HG03103 (cell line): ENCODE measurements around the gene RRP1.
"Not testable (repeated sequence)": the region's sequence is repeated elsewhere in the genome, so short reads cannot be mapped to it uniquely, and the experiment has no call there.

Source experiments
- ATAC-seq: cut with Tn5 transposase; IDR thresholded peaks from one replicate; pipeline ENCODE4 v1.9.1; 2021; ENCODE audit warnings: low read depth; ENCODE audit not compliant: unreplicated experiment

The RRP1 gene

DNA sequence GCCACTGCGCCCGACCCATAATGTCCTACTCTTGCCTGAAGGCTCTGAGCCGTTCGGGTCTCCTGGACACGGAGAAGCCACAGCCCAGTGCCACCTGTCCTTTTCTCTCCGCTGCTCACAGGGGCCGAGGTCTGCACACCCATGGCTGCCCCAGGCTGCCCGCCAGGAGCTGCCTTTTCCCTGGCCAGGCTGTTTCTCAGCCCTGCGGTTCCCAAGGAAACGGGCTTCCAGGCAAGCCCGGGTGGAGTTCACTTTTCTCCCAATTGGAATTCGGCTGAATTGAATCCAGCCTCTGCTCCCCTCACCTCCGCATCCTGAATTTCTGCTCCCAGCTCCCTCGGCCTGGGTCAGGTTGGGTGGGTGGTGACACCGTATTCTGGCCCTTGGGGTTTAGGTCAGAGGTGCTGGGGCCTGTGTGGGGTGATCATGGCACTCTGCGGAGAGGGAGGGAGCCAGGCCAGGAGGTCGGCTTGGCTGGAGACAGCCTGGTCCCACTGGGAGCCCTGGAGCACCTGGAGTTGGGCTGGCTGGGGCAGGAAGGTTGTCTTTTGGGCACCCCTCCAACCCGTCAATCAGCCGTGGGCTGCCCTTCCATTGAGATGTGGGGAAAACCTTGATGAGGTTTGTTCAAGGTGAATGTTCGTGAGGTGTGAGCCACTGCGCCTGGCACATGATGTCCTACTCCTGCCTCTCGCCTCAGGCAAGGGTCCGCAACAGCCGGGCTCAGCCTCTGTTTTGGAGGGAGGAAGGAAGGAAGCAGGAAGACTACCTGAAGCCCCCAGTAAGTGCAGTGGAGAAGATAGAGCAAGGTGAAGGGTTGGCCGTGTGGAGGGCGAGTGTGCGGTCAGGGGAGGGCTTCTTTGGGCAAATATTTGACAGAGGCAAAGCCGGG is 25.1 kb downstream of the RRP1 start:
- ATAC-seq = no peak

- ATAC-seq = no peak
Observed at GRCh38 chr21:43815107-43815613, 25.8 kb downstream of the RRP1 start.

DNA sequence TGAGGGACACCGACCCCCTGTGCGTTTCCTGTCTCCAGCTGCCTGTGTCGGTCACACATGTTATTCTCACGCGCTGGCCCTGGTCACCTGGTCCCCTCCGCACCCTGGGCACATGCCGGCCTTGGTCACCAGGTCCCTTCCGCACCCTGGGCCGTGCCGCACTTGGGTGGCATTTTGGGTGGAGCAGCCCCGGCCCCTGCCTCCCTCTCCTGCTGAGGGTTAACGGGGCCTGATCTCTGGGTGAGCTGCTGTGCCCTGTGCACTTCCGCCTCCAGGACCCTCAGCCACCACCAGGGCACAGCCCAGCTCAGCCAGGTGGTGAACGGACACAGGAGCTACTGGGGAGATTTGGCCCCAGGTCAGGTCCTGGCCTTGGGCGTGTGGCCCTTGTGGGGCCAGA is 26.6 kb downstream of the RRP1 start:
- no peak for ATAC-seq

DNA sequence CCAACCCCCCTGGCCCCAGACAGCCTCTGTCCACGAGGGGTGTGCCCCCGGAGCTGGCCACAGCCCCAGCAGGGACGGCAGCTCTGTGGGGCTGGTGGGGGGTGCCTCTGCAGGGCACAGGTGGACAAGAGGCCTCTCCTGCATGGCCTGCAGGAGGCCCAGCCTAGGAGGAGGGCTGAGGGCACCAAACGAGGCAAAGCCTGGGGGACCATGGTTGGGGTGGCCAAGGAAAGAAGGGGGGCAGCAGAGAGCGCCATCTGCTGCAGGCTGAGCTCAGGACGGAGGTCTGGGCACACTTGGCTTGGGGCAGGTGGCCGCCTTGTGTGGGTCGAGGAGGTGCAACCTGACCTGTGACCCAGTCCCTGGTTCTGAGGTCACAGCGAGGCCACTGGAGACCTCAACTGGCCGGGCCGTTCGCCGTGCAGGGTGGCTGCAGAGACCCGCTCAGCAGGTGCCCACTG is 27.3 kb downstream of the RRP1 start:
- ATAC-seq = no peak

DNA sequence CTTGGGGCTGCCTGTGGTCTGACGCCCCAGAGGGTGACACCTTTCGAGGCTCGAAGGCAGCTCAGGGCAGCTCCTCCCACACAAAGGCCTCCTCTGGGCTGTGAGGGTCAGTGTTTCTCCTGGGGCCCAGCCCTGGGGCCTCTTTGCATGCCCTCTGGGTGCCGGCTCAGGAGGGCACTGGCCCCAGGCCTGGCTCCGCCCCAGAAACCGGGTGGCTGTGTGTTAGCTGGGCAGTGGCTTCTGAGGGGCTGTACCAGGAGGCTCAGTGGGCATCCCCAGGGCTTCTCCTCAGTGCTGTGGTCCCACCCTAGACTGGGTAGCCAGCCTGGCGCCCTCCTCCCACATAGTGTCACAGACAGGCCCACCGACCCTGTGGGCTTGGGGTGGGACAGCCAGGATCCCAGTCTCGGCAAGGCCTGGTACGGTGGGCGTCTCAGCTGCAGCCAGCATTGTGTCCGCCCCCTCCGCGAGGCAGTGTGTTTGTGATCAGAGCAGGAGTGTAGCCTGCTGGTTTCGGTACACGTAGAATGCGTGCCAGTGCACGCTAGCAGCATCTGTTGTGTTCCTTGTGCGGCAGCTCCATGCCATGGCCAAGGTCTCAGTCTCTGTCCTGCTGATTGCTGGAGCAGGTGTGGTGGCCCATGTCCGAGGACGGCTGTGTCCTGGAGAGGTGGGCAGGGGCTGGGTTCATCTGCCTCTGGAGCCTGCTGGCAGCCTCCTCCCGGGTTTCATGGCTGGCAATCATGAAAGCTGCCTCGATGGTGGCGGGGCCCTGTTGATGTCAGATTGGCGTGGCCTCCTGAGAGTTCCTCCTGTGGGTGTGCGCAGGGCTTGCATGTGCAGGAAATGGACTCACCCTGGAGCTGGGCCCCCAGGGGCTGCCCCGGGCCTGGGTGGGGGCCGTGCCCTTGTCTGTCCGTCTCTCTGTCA is 28.0 kb downstream of the RRP1 start:
- ATAC-seq = no peak

- no peak for ATAC-seq
Observed at GRCh38 chr21:43818685-43819084, 29.3 kb downstream of the RRP1 start.

DNA sequence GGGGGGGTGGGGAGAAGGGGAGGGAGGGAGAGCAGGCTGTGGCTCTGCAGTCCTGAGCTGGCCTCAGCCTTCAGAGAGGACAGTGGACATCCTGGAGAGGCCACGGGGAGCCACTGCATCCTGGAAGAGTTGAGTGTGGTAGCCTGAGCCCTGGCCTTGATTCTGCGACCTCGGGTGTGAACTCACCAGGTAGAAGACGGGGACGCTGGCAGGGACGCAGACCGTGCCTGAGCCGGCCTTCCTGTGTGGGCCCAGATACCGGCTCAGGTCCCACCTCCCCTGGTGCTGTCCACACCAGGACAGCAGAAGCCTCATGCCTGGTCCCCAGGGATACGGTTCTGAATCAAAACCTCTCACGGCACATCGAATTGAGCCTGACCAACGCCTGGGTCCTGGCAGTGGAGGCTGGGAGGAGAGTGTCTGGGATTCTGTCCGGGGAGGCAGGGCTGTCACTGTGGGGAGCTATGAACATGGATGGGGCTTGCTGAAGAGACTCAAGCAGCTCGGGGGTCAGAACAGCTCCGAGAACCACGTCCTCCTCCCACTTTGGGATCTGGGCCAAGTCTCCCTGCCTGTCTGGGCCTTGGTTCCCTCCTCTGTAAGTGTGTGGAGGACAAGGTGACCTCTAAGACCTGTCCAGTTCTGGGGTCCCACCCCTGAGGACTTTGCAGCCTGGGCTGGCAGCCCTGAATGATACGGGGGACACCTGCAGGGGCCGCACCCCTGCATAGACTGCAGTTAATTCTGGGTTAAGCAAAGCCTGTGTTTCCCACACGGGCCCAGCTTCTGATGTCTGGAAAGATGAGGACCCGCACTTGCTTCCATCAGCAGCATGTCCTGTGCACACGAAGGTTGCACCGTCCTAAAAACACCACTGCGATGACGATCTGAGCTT is 30.4 kb downstream of the RRP1 start:
- no peak for ATAC-seq

DNA sequence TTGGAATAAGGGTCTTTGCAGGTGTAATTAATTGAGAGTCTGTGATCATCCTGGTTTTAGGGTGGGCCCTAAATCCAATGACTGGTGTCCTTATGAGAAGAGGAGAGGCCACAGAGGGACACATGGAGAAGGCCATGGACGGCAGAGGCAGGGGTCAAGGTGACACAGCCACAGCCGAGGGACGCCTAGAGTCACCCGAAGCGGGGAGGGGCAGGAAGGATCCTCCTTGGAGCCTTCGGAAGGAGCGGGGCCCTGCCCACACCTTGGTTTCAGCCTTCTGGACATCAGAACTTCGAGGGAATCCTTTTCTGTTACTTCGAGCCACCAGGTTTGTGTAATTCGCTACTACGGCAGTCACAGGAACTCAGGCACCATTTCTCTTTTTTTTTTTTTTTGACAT is 31.1 kb downstream of the RRP1 start:
- ATAC-seq = no peak

DNA sequence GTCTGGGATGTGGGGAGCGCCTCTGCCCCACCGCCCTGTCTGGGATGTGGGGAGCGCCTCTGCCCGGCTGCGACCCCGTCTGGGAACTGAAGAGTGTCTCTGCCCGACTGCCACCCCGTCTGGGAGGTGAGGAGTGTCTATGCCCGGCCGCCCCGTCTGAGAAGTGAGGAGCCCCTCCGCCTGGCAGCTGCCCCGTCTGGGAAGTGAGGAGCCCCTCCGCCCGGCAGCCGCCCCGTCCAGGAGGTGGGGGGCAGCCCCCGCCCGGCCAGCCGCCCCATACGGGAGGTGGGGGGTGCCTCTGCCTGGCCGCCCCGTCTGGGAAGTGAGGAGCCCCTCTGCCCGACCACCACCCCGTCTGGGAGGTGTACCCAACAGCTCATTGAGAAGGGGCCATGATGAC is 32.8 kb downstream of the RRP1 start:
- not testable (repeated sequence) for ATAC-seq

GRCh38 chr21:43822741-43823140 is 33.4 kb downstream of the RRP1 start:
- ATAC-seq = not testable (repeated sequence)

- no peak for ATAC-seq
Observed at GRCh38 chr21:43824333-43825241, 35.2 kb downstream of the RRP1 start.

DNA sequence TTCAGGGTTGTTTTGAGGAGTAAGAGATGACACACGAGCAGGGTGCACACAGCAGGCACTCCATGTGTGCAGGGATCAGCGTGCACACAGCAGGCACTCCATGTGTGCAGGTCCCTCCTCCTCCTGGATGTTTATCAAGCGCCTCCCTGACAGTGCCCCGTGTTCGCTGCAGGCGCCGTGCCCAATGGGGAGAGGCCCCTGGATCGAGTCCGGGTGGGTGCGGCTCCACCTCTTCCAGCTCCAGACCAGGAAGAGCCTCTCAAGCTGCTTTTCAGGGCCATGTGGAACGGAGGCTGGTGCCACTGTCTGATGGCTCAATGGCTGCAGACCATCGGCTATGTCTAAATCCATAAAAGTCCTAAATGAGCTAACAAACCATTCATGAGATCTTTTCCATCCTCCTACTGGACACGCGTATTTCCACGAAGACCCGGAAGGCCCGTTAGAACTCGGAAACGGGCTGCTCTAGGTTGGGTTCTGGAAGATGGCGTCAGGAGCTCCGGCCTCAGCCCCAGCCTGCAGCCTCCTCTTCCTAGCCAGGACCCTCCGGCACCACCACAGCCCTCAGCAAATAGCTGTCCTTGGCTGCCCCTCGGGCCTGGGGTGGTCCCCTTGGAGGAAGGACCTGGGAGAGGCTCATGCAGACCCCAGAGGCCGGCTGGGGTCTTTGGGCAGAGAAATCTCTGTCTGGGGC is 36.0 kb downstream of the RRP1 start:
- ATAC-seq = no peak

GRCh38 chr21:43825936-43826622 is 36.7 kb downstream of the RRP1 start:
- no peak for ATAC-seq

- no peak for ATAC-seq
Observed at GRCh38 chr21:43826623-43826974, 37.2 kb downstream of the RRP1 start.

- no peak for ATAC-seq
Observed at GRCh38 chr21:43827015-43827611, 37.7 kb downstream of the RRP1 start.

- ATAC-seq = no peak
Observed at GRCh38 chr21:43829161-43829560, 39.8 kb downstream of the RRP1 start.

- ATAC-seq = no peak
Observed at GRCh38 chr21:43829575-43830119, 40.3 kb downstream of the RRP1 start.
